Transverse colon (tissue), 4 donors: ENCODE results near the gene COMTD1.
A peak's percentile ranks its signal among the peaks of the same experiment; 100 is the strongest.

Experiments
- CTCF ChIP-seq, 5 experiments: fragments of 200-600 bp in 3 of 5; fragments of 450-650 bp in 2 of 5; sonication (generic) in 3 of 5; IDR thresholded peaks; 1 replicate in 2 of 5; 2 replicates in 3 of 5; pipeline ENCODE4 v1.5.1; 2016 to 2017; ENCODE audit warnings: antibody characterized with exemption in 5 of 5, inconsistent platforms in 3 of 5, mild to moderate bottlenecking in 2 of 5, moderate library complexity in 1 of 5
- EP300 ChIP-seq: sonication (generic); formaldehyde crosslinking; IDR thresholded peaks from one replicate; pipeline ENCODE4 v1.6.1; 2017; ENCODE audit warnings: antibody characterized with exemption, low read depth
- POLR2A ChIP-seq: fragments of 450-650 bp; IDR thresholded peaks from one replicate; pipeline ENCODE4 v1.6.1; 2016; ENCODE audit warnings: antibody characterized with exemption, mild to moderate bottlenecking, moderate library complexity
- POLR2AphosphoS5 ChIP-seq, 3 donors: sonication (generic); formaldehyde crosslinking; IDR thresholded peaks; one replicate each; pipeline ENCODE4 v1.6.1; 2016; ENCODE audit warnings: antibody characterized with exemption in 3 of 3

- TF ChIP-seq POLR2A (peak; percentile 11), CTCF (IDR thresholded peaks at IDR 0.05) (peak in 1 of 5 experiments; percentile 12), POLR2AphosphoS5 (IDR thresholded peaks at IDR 0.05) (peak; percentile 27 to 86 (median 68)), EP300 (no peak)
These were observed 24.6 kb downstream of the COMTD1 start for GRCh38 chr10:75211007-75211691.
